Measurements from ENCODE around the gene PARVA. TPM values are rescaled to one million over a fixed set of nuclear protein-coding genes. Genes with fewer than 3 reads are reported as not detected.

Gene PARVA
- total RNA-seq, 2 donors from 2014 or later, result 32.0 to 33.7 TPM

GRCh38 chr11:12577725-12578644 is 200.6 kb downstream of the PARVA start:
- TF ChIP-seq POLR2A (IDR thresholded peaks at IDR 0.05) (no peak), CTCF (IDR thresholded peaks at IDR 0.05) (no peak)
- no peaks in the 10 kb centered on the region for H3K27me3 ChIP-seq
- ATAC-seq, result no peak
- no peaks in the 10 kb centered on the region for H3K9me3 ChIP-seq
- no peak overlapping the region for H3K4me3 ChIP-seq
- intact Hi-C loops (cut with DNase I), result no loop called here
- DNase-seq, result no peak
- H3K36me3 ChIP-seq (replicated peaks in 1 of 2; ENCODE audit: insufficient read depth in 1 of 2, low read depth in 2 of 2), result no peaks in the 10 kb centered on the region
- no peaks in the 10 kb centered on the region for H3K4me1 ChIP-seq
- 78 to 81% methylated on average over 6 of the region's 6 CpGs for WGBS, 2 donors
- no peak overlapping the region for H3K27ac ChIP-seq

- TF ChIP-seq POLR2A (IDR thresholded peaks at IDR 0.05) (no peak), CTCF (IDR thresholded peaks at IDR 0.05) (no peak)
- ATAC-seq (no peak), DNase-seq (no peak)
- H3K36me3 ChIP-seq (replicated peaks in 1 of 2; ENCODE audit: insufficient read depth in 1 of 2, low read depth in 2 of 2), result no peaks in the 10 kb centered on the region
- H3K4me3 ChIP-seq, result no peak overlapping the region
- intact Hi-C loops (cut with DNase I), result no loop called here
- no peaks in the 10 kb centered on the region for H3K27me3 ChIP-seq
- no peak overlapping the region for H3K27ac ChIP-seq
- H3K4me1 ChIP-seq, result peaks cover 4% of the 10 kb centered on the region
- no peaks in the 10 kb centered on the region for H3K9me3 ChIP-seq
- WGBS, 2 donors, result 85 to 87% methylated on average over 3 of the region's 3 CpGs
These were observed 204.0 kb downstream of the PARVA start for GRCh38 chr11:12581416-12581815.

GRCh38 chr11:12581923-12582322 is 204.6 kb downstream of the PARVA start:
- ATAC-seq, result no peak
- no peaks in the 10 kb centered on the region for H3K36me3 ChIP-seq (replicated peaks in 1 of 2; ENCODE audit: insufficient read depth in 1 of 2, low read depth in 2 of 2)
- DNase-seq, result no peak
- no peak for TF ChIP-seq CTCF (IDR thresholded peaks at IDR 0.05)
- no peak for TF ChIP-seq POLR2A (IDR thresholded peaks at IDR 0.05)
- H3K27me3 ChIP-seq, result no peaks in the 10 kb centered on the region
- H3K4me3 ChIP-seq, result no peak overlapping the region
- 79 to 82% methylated on average over 1 of the region's 1 CpG for WGBS, 2 donors
- H3K9me3 ChIP-seq, result no peaks in the 10 kb centered on the region
- no peak overlapping the region for H3K27ac ChIP-seq
- intact Hi-C loops (cut with DNase I), result no loop called here
- H3K4me1 ChIP-seq, result peaks cover 4% of the 10 kb centered on the region

Data from body of pancreas (tissue), 4 donors.